ENCODE results near the gene SMIM8.

GRCh38 chr6:87297119-87297518, 25.3 kb upstream of the SMIM8 start:
- no peak for TF ChIP-seq CTCF (IDR thresholded peaks at IDR 0.05; ENCODE audit: low read length)
- no peak for TF ChIP-seq EZH2phosphoT487 (IDR thresholded peaks at IDR 0.05; ENCODE audit: low read length)
- no peak for TF ChIP-seq EZH2 (optimal IDR thresholded peaks at IDR 0.05; ENCODE audit: low read depth, low read length)
